HepG2 (cell line): ENCODE data around the gene PPP1R13L. TPM values are rescaled to one million over a fixed set of nuclear protein-coding genes. Genes with fewer than 3 reads are reported as not detected.
A peak's percentile ranks its signal among the peaks of the same experiment; 100 is the strongest.

Experiments used
- ARID5B ChIP-seq: IDR thresholded peaks from 2 replicates; pipeline ENCODE4 v1.4.0; 2020; ENCODE audit warnings: mild to moderate bottlenecking, missing genetic modification reagents
- CHD4 ChIP-seq: fragments of 200-600 bp; sonication (generic); IDR thresholded peaks from 2 replicates; pipeline ENCODE4 v1.7.0; 2017; ENCODE audit warnings: mild to moderate bottlenecking, low read length, borderline replicate concordance
- HOXA7 ChIP-seq: sonication (generic); formaldehyde crosslinking; IDR thresholded peaks from 2 replicates; pipeline ENCODE4 v1.8.1; 2022; ENCODE audit warnings: mild to moderate bottlenecking, missing genetic modification reagents, moderate library complexity
- MAFF ChIP-seq: IDR thresholded peaks from 2 replicates; pipeline ENCODE4 v1.6.1; 2011; ENCODE audit warnings: low read depth, low read length, improper control_type of control experiment
- MAFG ChIP-seq: sonication (generic); formaldehyde crosslinking; IDR thresholded peaks from 2 replicates; pipeline ENCODE4 v1.5.1; 2020; ENCODE audit warnings: mild to moderate bottlenecking, missing genetic modification reagents
- MAFK ChIP-seq, 2 experiments: IDR thresholded peaks in 1 of 2; conservative IDR thresholded peaks in 1 of 2; 2 replicates each; pipeline ENCODE4 v1.6.1; 2011; ENCODE audit warnings: improper control_type of control experiment in 2 of 2, low read length in 2 of 2
- MIER3 ChIP-seq: IDR thresholded peaks from 2 replicates; pipeline ENCODE4 v1.6.1; 2016; ENCODE audit warnings: missing compliant biosample characterization, borderline replicate concordance
- MLLT10 ChIP-seq: sonication (generic); formaldehyde crosslinking; IDR thresholded peaks from 2 replicates; pipeline ENCODE4 v1.4.0; 2020; ENCODE audit warnings: missing genetic modification reagents
- NPAS2 ChIP-seq: sonication (generic); formaldehyde crosslinking; IDR thresholded peaks from 2 replicates; pipeline ENCODE4 v1.8.0; 2022; ENCODE audit warnings: mild to moderate bottlenecking, missing genetic modification reagents, borderline replicate concordance
- SETDB1 ChIP-seq: sonication (generic); formaldehyde crosslinking; IDR thresholded peaks from 2 replicates; pipeline ENCODE4 v1.5.1; 2020; ENCODE audit warnings: missing genetic modification reagents, mild to moderate bottlenecking, borderline replicate concordance
- ZC3H4 ChIP-seq: sonication (generic); formaldehyde crosslinking; IDR thresholded peaks from 2 replicates; pipeline ENCODE4 v1.4.0; 2020; ENCODE audit warnings: missing genetic modification reagents, borderline replicate concordance
- ZMYM3 ChIP-seq: sonication (generic); formaldehyde crosslinking; IDR thresholded peaks from 2 replicates; pipeline ENCODE4 v1.5.1; 2020; ENCODE audit warnings: mild to moderate bottlenecking, missing genetic modification reagents
- ZNF317 ChIP-seq: sonication (generic); formaldehyde crosslinking; IDR thresholded peaks from 2 replicates; pipeline ENCODE4 v1.5.0; 2020; ENCODE audit warnings: mild to moderate bottlenecking, missing genetic modification reagents
- ZNF333 ChIP-seq: sonication (generic); formaldehyde crosslinking; IDR thresholded peaks from 2 replicates; pipeline ENCODE4 v1.4.0; 2020; ENCODE audit warnings: mild to moderate bottlenecking, missing genetic modification reagents, borderline replicate concordance
- ZNF407 ChIP-seq: sonication (generic); formaldehyde crosslinking; IDR thresholded peaks from one replicate; pipeline ENCODE4 v1.5.1; 2020; ENCODE audit warnings: mild to moderate bottlenecking, missing genetic modification reagents; ENCODE audit errors: not compliant biosample characterization
- ZNF543 ChIP-seq: sonication (generic); formaldehyde crosslinking; IDR thresholded peaks from 2 replicates; pipeline ENCODE4 v1.4.0; 2020; ENCODE audit warnings: mild to moderate bottlenecking, missing genetic modification reagents
- ZNF83 ChIP-seq: sonication (generic); formaldehyde crosslinking; IDR thresholded peaks from 2 replicates; pipeline ENCODE4 v1.4.0; 2020; ENCODE audit warnings: missing genetic modification reagents, mild to moderate bottlenecking, borderline replicate concordance
- polyA plus RNA-seq, 8 experiments: library from polyadenylated mRNA; depleted of rRNA in 3 of 8; stranded (reverse) in 7 of 8; unstranded in 1 of 8; fragments of >200 nt; fragmentation: Illumina TruSeq in 4 of 8; extraction: Trizol in 4 of 8; gene quantifications; 2 replicates each; pipeline versions ENCODE4 v1.2.1 to v1.2.3, GENCODE V29; 2011 to 2016; ENCODE audit warnings: low read depth in 4 of 8, missing spikeins in 1 of 8, mixed read lengths in 1 of 8; ENCODE audit not compliant: insufficient read depth in 1 of 8
- total RNA-seq, 5 experiments: library from RNA; depleted of rRNA; stranded (reverse); fragments of >200 nt; fragmentation: Illumina TruSeq; extraction: Trizol; gene quantifications; 2 replicates each; pipeline ENCODE4 v1.2.3, GENCODE V29; 2016; ENCODE audit warnings: low read depth in 1 of 5
- TF ChIP-seq, protein P1 (sequence below): IDR thresholded peaks from 2 replicates; pipeline ENCODE4 v1.6.1; 2018; ENCODE audit warnings: missing genetic modification reagents

The PPP1R13L gene
- total and polyA plus RNA-seq, 2 of the 13 experiments (the other 11 are each of a cell fraction or from before 2014, with no cell fraction given), result 1.3 to 6.6 TPM

- TF ChIP-seq ZNF407 (CRISPR knock-in tag), result no peak
- TF ChIP-seq MIER3 (CRISPR knock-in tag), result no peak
- no peak for TF ChIP-seq ZNF317 (CRISPR knock-in tag)
- peak; percentile 90; the same call in 1 of the 2 replicates for TF ChIP-seq CHD4
- no peak for TF ChIP-seq ZC3H4
- TF ChIP-seq SETDB1, result no peak
- no peak for TF ChIP-seq ARID5B (CRISPR knock-in tag)
- no peak for TF ChIP-seq HOXA7 (CRISPR knock-in tag)
- TF ChIP-seq MAFG (CRISPR knock-in tag), result peak; percentile 87
- peak; percentile 99 for TF ChIP-seq MAFF
- no peak for TF ChIP-seq MLLT10
- TF ChIP-seq, protein P1, sequence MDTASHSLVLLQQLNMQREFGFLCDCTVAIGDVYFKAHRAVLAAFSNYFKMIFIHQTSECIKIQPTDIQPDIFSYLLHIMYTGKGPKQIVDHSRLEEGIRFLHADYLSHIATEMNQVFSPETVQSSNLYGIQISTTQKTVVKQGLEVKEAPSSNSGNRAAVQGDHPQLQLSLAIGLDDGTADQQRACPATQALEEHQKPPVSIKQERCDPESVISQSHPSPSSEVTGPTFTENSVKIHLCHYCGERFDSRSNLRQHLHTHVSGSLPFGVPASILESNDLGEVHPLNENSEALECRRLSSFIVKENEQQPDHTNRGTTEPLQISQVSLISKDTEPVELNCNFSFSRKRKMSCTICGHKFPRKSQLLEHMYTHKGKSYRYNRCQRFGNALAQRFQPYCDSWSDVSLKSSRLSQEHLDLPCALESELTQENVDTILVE (CRISPR knock-in tag), result no peak
- TF ChIP-seq MAFK (conservative IDR thresholded peaks at IDR 0.05 in 1 of 2, IDR thresholded peaks at IDR 0.05 in 1 of 2; ENCODE audit: low read length in 2 of 2), result peak; percentile 99 to 100
- no peak for TF ChIP-seq NPAS2 (CRISPR knock-in tag)
- TF ChIP-seq ZNF83 (CRISPR knock-in tag), result no peak
- TF ChIP-seq ZNF333 (CRISPR knock-in tag), result no peak
- TF ChIP-seq ZMYM3, result peak; percentile 92
- no peak for TF ChIP-seq ZNF543 (CRISPR knock-in tag)
These were observed 41.4 kb upstream of the PPP1R13L start (continued) for GRCh38 chr19:45446295-45446694.
